Mammary epithelial cell (primary cell): Measurements from ENCODE around the gene GPHB5.

Experiments
- EZH2 ChIP-seq: IDR thresholded peaks from 2 replicates; pipeline ENCODE4 v1.6.1; 2012; ENCODE audit warnings: low read length, inconsistent platforms, borderline replicate concordance
- TF ChIP-seq, protein P1 (sequence below), 2 donors: IDR thresholded peaks in 1 of 2; conservative IDR thresholded peaks in 1 of 2; 2 replicates each; pipeline ENCODE4 v1.5.1; 2011 to 2012; ENCODE audit warnings: inconsistent platforms in 2 of 2, low read length in 2 of 2, mild to moderate bottlenecking in 2 of 2, control low read depth in 1 of 2, low read depth in 1 of 2; ENCODE audit not compliant: insufficient read depth in 1 of 2; ENCODE audit errors: extremely low read depth in 1 of 2

DNA sequence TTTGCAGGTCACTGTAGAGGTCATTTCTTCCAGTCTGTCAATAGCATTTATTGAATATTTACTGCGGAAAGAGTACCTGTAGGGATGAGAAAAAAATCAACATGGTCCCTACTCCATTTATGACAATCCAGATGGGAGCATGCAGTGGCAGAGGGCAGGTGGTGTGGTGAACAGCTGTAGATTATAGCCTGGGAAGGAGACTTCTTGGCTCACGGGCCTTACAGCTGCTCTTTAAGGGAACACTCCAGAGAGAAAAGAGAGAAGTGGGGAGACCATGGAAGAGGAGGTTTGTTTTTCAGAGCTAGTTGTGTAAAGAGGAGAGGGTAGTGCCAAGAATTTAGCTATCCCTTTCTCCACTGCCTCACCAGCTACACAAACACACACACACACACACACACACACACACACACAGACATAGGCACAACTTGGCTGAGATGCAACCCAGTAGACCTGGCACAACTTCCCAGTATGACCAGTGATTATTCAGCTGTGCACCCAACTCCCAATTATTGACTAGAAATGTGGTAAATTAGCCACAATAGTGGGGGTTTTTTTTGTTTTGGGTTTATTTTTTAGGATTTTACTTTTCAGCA is 41.0 kb downstream of the GPHB5 start:
- TF ChIP-seq, protein P1, sequence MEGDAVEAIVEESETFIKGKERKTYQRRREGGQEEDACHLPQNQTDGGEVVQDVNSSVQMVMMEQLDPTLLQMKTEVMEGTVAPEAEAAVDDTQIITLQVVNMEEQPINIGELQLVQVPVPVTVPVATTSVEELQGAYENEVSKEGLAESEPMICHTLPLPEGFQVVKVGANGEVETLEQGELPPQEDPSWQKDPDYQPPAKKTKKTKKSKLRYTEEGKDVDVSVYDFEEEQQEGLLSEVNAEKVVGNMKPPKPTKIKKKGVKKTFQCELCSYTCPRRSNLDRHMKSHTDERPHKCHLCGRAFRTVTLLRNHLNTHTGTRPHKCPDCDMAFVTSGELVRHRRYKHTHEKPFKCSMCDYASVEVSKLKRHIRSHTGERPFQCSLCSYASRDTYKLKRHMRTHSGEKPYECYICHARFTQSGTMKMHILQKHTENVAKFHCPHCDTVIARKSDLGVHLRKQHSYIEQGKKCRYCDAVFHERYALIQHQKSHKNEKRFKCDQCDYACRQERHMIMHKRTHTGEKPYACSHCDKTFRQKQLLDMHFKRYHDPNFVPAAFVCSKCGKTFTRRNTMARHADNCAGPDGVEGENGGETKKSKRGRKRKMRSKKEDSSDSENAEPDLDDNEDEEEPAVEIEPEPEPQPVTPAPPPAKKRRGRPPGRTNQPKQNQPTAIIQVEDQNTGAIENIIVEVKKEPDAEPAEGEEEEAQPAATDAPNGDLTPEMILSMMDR (conservative IDR thresholded peaks at IDR 0.05 in 1 of 2, IDR thresholded peaks at IDR 0.05 in 1 of 2; ENCODE audit: extremely low read depth in 1 of 2, insufficient read depth in 1 of 2, low read depth in 1 of 2, low read length in 2 of 2) = no peak
- no peak for TF ChIP-seq EZH2
